ENCODE data around the gene GPC1.

DNA sequence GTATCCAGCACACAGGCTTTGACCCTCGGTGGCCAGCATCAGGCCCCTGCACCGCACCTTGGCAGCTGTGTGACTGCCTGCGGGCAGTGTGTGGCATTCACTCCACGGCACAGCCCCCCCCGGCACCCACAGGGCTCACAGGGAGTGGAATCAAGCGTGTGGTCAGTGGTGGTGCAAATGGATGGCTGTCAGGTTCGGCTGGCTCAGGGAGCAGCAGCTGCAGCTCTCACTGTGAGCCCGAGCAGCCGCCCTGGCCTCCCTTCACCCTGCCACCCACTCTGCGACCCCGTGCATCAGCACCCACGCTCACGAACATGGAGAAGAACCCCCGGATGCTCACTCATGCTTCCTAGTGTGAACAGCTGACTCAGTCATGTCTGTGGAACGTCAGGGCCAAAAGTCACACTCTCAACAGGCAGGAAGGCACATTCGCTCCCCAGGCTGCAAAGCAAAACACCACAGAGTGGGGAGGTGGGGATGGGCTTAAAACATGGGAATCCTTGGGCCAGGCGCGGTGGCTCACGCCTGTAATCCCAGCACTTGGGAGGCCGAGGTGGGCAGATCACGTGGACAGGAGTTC, 41.5 kb upstream of the GPC1 start:
- no peak for TF ChIP-seq GABPA (IDR thresholded peaks at IDR 0.05; ENCODE audit: low read depth, low read length)
- TF ChIP-seq GABPA (CRISPR knock-in tag; IDR thresholded peaks at IDR 0.05; ENCODE audit: low read depth) = no peak
- no peak for TF ChIP-seq ARNTL (CRISPR knock-in tag; IDR thresholded peaks at IDR 0.05)
- no peak for TF ChIP-seq EEA1 (CRISPR knock-in tag; IDR thresholded peaks at IDR 0.05; ENCODE audit: borderline replicate concordance)
- TF ChIP-seq NONO (IDR thresholded peaks at IDR 0.05) = no peak
- TF ChIP-seq NONO (CRISPR knock-in tag; conservative IDR thresholded peaks at IDR 0.05) = no peak
- TF ChIP-seq BRCA1 (CRISPR knock-in tag; IDR thresholded peaks at IDR 0.05) = no peak
- TF ChIP-seq, protein P1, sequence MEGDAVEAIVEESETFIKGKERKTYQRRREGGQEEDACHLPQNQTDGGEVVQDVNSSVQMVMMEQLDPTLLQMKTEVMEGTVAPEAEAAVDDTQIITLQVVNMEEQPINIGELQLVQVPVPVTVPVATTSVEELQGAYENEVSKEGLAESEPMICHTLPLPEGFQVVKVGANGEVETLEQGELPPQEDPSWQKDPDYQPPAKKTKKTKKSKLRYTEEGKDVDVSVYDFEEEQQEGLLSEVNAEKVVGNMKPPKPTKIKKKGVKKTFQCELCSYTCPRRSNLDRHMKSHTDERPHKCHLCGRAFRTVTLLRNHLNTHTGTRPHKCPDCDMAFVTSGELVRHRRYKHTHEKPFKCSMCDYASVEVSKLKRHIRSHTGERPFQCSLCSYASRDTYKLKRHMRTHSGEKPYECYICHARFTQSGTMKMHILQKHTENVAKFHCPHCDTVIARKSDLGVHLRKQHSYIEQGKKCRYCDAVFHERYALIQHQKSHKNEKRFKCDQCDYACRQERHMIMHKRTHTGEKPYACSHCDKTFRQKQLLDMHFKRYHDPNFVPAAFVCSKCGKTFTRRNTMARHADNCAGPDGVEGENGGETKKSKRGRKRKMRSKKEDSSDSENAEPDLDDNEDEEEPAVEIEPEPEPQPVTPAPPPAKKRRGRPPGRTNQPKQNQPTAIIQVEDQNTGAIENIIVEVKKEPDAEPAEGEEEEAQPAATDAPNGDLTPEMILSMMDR (CRISPR knock-in tag; IDR thresholded peaks at IDR 0.05) = no peak
